SH-SY5Y (cell line): Measurements from ENCODE around the gene ARHGEF17.

Source experiments
- GATA2 ChIP-seq: IDR thresholded peaks from 2 replicates; pipeline ENCODE4 v1.6.1; 2011; ENCODE audit warnings: mild to moderate bottlenecking, low read depth, low read length
- GATA3 ChIP-seq: IDR thresholded peaks from 2 replicates; pipeline ENCODE4 v1.6.1; 2011; ENCODE audit warnings: low read depth, mild to moderate bottlenecking, low read length, moderate library complexity

GRCh38 chr11:73299751-73300150 lies 8.3 kb upstream of the ARHGEF17 start:
- TF ChIP-seq GATA2 (no peak), GATA3 (no peak)
